HTR-8/SVneo (cell line): Measurements from ENCODE around the gene HPSE2.

Experiments
- DNase-seq: peaks from one replicate; pipeline ENCODE4 v3.0.0; 2011; ENCODE audit warnings: low spot score, mixed read lengths; ENCODE audit not compliant: insufficient read length
- FAIRE-seq: peaks from 2 replicates; lab custom pipeline; 2011; peaks lifted over from hg19 to GRCh38; lab: Jason Lieb, UNC

Gene HPSE2

DNA sequence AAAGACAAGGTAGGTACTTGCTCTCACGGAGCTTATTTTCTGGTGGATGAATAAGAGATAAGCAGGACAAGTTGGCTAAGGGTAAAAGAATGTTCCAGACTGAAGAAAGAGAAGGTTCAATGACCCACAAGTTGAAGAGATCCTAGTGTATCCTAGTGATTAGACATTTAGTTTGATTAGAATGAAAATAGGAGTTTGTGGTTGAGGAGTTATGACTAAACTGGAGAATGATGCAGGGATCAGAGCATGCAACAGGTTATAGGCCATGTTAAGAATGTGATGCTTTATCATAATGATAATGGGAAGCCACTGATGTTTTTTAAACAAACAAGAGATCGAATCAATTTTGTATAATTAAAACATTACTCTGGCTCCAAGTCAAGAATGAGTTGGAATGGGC lies 357.2 kb downstream of the HPSE2 start:
- DNase-seq, result no peak

DNA sequence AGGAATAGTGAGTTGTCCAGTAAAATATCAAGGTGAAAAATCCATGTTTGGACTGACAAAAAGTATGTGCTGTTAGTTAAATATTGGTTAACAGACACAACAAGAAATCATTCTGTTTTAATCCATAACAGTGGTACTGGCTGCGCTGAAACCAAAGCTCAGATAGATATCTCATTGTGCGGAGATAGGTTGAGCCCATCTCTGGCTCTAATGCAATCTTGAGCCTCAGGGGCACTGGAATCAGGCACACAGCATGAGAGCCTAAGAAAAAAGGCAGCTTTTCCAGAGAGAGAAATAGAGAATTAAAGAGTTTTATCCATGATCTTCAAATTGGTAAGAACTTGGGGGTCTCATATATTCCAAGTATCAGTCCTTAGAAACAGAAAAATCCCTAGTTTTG lies 373.7 kb downstream of the HPSE2 start:
- FAIRE-seq (no peak), DNase-seq (no peak)

More for the DNA sequence above, 357.2 kb downstream of the HPSE2 start:
- FAIRE-seq, result no peak

DNA sequence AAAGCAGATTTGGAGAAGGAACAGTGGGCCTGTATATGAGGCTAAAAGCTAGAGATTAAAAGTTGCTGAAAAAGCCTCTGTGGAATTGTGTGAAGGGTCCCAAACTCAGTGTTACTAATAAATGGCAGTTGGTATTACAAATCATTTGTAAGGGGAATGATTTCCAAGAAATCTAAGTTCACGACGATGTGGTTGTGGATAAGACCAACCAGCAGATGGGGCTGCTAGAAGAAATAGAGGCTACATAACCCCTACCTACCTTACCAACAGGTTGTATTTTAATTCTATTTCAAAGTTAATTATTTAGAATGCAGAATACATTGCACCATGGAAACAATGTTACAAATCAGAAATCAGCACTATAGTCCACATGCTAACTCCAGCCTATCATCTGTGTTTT lies 377.1 kb downstream of the HPSE2 start:
- DNase-seq (no peak), FAIRE-seq (no peak)

DNA sequence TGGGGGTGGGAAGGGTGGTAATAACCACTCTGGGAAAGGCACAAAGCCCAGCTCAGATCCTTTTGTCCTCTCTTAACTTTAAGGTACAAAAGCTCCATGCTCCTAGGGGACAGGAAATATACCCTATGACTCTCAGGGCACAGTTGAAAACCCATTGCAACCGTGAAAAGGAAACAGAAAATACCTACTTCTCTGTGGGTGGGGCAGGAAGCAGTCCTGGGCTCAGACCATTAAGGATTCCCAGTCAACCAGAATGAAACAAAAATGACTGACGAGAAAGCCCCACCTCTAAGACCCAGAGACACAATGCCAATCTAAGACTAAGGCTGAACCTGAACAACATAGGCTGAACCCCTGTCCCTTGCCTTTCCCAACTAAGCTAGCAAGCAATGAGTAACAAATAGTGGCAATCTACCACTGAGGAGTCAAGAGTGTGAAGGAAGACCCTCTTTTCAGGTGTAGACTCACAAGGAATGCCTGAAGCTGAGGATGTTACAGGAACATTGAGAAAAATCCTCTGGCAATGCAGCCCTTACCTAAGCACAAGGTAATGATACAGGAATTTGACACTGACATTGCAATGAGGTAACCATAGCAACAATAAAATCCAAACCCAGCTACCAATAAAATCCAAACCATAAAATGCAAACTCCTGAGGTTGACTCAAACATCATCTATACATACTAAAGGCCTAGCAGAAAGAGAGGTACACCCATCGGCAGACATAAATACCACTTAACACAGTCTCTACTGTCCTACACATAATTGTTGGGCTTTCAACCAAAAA lies 380.1 kb downstream of the HPSE2 start:
- DNase-seq (no peak), FAIRE-seq (no peak)

DNA sequence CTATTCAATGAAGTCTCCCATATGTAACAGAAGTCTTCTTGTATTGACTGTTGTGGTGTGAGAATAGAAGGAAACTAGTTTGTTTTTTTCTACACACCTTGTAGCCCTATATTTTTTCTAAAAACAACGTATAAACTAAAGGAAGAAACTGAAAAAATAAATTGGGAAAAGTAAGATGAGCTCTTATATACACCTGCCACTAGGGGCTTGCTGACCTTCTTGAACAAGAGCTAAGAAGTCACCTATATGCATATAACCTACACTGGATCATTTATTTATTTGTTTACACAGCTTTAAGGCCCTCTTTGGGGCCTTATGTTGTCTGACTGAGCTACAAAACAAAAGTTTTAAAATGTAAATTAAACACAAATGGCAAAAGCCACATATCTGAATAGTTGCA lies 383.0 kb downstream of the HPSE2 start:
- FAIRE-seq, result no peak
- DNase-seq, result no peak

DNA sequence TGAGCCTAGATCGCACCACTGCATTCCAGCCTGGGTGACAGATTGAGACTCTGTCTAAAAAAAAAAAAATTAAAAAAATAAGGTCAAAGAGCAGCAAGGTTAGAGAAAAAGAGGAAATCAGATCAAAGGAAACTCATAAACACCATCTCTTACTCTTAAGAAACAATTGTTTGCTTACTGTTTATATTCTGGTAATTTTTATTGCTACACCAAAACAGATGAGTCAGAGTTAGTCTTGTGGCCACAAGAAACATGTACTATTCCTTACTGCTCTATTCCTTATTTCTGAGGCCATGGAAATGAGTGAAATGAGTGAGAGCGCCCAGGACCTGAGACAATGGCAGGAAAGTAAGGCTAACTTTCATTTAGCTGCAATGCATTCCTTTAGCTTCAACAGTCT lies 387.3 kb downstream of the HPSE2 start:
- FAIRE-seq (no peak), DNase-seq (no peak)

GRCh38 chr10:98846787-98847186 lies 388.9 kb downstream of the HPSE2 start:
- DNase-seq, result no peak
- no peak for FAIRE-seq

DNA sequence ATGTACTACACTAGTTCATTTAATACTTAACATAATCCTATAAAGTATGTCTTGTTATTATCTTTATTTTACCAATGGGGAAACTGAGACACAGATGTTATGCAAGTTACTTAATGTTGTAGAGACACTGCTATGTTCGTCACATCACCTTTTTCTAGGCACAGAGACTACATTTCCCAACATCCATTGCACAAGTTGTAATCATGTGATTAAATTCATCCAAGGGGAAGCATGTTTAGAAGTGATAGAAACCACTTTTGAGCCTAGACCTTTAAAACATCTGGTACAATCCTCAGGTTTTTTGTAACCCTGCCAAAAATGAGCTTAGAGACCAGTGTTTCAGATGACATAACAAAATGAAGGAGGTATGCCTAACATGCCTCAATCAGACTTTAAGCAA lies 402.1 kb downstream of the HPSE2 start:
- DNase-seq (no peak), FAIRE-seq (no peak)

GRCh38 chr10:98832738-98833137 lies 402.9 kb downstream of the HPSE2 start:
- DNase-seq, result no peak

GRCh38 chr10:98832196-98832595 lies 403.5 kb downstream of the HPSE2 start:
- no peak for FAIRE-seq

More at GRCh38 chr10:98832738-98833137, 402.9 kb downstream of the HPSE2 start:
- no peak for FAIRE-seq

GRCh38 chr10:98831391-98831790 lies 404.3 kb downstream of the HPSE2 start:
- DNase-seq, result no peak
- FAIRE-seq, result no peak

More at GRCh38 chr10:98832196-98832595, 403.5 kb downstream of the HPSE2 start:
- DNase-seq, result no peak

DNA sequence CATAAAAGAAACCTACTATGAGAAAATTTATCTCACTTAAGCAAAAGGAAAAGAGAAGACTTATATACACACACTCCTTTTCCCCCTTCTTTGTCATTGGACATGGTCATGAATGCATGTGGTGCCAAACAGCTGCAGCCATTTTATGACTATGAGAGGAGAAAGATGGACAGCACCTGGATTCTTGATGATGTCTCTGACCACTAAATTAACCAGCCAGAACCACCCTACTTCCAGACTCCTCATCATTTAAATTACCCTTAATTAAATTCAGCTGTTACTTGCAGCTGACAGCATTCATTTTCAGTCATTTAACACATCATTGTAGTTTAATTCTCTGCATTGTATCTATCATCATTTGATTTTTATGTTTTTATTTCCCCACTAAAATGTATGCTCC lies 409.9 kb downstream of the HPSE2 start:
- DNase-seq (no peak), FAIRE-seq (no peak)

- no peak for DNase-seq
- FAIRE-seq, result no peak
These were observed 418.3 kb downstream of the HPSE2 start for GRCh38 chr10:98817396-98817795.

DNA sequence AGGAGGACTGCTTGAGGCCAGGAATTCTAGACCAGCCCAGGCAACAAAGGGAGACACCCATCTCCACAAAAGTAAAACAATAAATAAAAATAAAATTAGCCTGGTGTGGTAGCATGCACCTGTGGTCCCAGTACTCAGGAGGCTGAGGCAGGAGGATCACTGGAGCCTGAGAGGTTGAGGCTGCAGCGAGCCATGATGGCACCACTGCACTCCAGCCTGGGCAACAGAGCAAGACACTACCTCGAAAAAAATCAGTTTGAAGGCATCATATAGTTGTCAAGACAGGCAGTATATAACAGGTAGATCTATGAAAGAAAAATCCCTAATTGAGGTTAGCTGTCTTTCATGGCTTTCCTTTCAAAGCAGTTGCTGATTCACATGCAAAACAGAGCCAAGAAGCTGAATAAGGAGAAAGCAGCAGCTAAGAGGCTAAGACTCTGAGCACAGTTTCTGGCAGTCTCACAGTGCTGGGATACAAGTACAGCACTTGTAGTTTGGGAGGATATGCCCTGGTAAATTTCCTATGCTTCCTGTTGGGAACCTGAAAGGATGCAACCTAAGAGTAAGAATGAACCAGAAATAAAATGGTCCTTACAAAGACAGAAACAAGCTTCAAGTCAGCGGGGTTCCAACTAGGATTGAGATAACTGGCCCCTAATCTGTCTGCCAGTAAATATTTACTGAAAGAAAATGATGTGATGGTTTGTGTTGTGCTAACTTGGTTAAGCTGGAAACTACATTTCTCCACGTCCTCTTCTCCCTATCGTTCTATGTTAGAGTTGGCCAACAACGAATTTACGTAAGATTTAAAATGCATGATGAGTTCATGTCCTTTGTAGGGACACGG lies 420.4 kb downstream of the HPSE2 start:
- DNase-seq (no peak), FAIRE-seq (no peak)

GRCh38 chr10:98814470-98814869 lies 421.2 kb downstream of the HPSE2 start:
- DNase-seq, result no peak

GRCh38 chr10:98808282-98808892 lies 427.3 kb downstream of the HPSE2 start:
- no peak for FAIRE-seq
- no peak for DNase-seq

More at GRCh38 chr10:98814470-98814869, 421.2 kb downstream of the HPSE2 start:
- FAIRE-seq, result no peak

GRCh38 chr10:98800263-98800662 lies 435.4 kb downstream of the HPSE2 start:
- FAIRE-seq (no peak), DNase-seq (no peak)

- FAIRE-seq (no peak), DNase-seq (no peak)
These were observed 440.2 kb downstream of the HPSE2 start for GRCh38 chr10:98795467-98795866.

DNA sequence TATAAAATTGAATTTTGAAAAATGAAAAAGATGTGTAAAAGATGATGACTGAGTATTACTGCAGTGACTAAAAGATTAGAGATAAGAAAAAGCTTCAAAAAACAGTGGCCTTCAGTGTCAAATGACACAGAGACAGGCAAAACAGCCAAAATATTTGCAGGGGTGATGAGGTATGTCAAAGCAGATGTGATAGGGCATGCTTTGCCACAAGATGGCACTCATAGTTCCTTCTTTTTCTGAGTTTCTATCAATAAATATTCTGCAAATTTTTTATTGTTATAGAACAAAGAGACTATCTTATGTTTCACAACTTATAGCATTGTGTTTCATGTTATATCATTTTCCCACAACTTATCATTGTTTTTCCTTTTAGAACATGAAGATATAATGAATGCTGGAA lies 444.8 kb downstream of the HPSE2 start:
- FAIRE-seq, result no peak
- DNase-seq, result no peak

- DNase-seq, result no peak
These were observed 457.3 kb downstream of the HPSE2 start for GRCh38 chr10:98778277-98778759.

DNA sequence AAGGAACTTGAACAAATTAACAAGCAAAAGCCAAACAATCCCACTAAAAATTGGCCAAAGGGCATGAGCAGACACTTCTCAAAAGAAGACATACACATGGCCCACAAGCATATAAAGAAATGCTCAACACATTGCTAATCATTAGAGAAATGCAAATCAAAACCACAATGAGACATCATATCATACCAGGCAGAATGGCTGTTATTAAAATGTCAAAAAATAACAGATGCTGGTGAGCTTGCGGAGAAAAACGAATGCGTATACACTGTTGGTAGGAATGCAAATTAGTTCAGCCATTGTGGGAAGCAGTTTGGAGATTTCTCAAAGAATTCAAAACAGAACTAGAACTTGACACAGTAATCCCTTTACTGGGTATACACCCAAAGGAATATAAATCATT lies 477.2 kb downstream of the HPSE2 start:
- FAIRE-seq (no peak), DNase-seq (no peak)

More at GRCh38 chr10:98778277-98778759, 457.3 kb downstream of the HPSE2 start:
- FAIRE-seq, result no peak
